Tibial nerve (tissue), 4 donors: ENCODE data around the gene PLXDC1. TPM values are rescaled to one million over a fixed set of nuclear protein-coding genes. Genes with fewer than 3 reads are reported as not detected.
A peak's percentile ranks its signal among the peaks of the same experiment; 100 is the strongest.

Experiments used
- DNase-seq, 2 donors: peaks; one replicate each; pipeline ENCODE4 v3.0.0-alpha.2; 2019; ENCODE audit warnings: low spot score in 2 of 2
- H3K27ac ChIP-seq, 4 donors: fragments of 200-600 bp; sonication (generic) in 3 of 4; one replicate each; pipeline ENCODE4 v1.5.1; 2017 to 2019; ENCODE audit warnings: mild to moderate bottlenecking in 1 of 4
- H3K27me3 ChIP-seq, 2 donors: fragments of 200-600 bp; sonication (generic) in 1 of 2; one replicate each; pipeline versions ENCODE4 v1.5.1 to v1.6.0; 2017 to 2019
- H3K36me3 ChIP-seq, 3 donors: fragments of 200-600 bp; sonication (generic); one replicate each; pipeline ENCODE4 v1.5.1; 2018 to 2019
- H3K4me1 ChIP-seq, 4 donors: fragments of 200-600 bp; sonication (generic) in 3 of 4; one replicate each; pipeline ENCODE4 v1.5.1; 2017 to 2019
- H3K4me3 ChIP-seq, 4 donors: fragments of 200-600 bp; sonication (generic) in 3 of 4; one replicate each; pipeline ENCODE4 v1.5.1; 2017 to 2019; ENCODE audit warnings: mild to moderate bottlenecking in 1 of 4, moderate library complexity in 1 of 4
- H3K9me3 ChIP-seq, 4 donors: fragments of 200-600 bp; sonication (generic) in 3 of 4; one replicate each; pipeline ENCODE4 v1.5.1; 2017 to 2019
- EP300 ChIP-seq, 2 donors: sonication (generic); formaldehyde crosslinking; IDR thresholded peaks; one replicate each; pipeline ENCODE4 v1.6.1; 2017; ENCODE audit warnings: antibody characterized with exemption in 2 of 2, mild to moderate bottlenecking in 1 of 2
- POLR2A ChIP-seq, 2 donors: fragments of 450-650 bp; IDR thresholded peaks; one replicate each; pipeline ENCODE4 v1.6.1; 2017; ENCODE audit warnings: antibody characterized with exemption in 2 of 2, mild to moderate bottlenecking in 2 of 2, moderate library complexity in 2 of 2
- WGBS, 2 donors: methylation state at CpG; one replicate each; pipeline ENCODE4 v1.1.5; 2018; 5-methylcytosine and 5-hydroxymethylcytosine counted together
- total RNA-seq, 4 donors: library from RNA; depleted of rRNA; stranded (reverse); fragments of >200 nt; gene quantifications; one replicate each; pipeline ENCODE4 v1.1.0, GENCODE V29; 2016
- TF ChIP-seq, protein P1 (sequence below), 5 experiments: fragments of 200-600 bp in 3 of 5; fragments of 450-650 bp in 2 of 5; sonication (generic) in 3 of 5; IDR thresholded peaks; one replicate each; pipeline ENCODE4 v1.5.1; 2016 to 2019; ENCODE audit warnings: antibody characterized with exemption in 5 of 5, mild to moderate bottlenecking in 3 of 5, moderate library complexity in 2 of 5

The PLXDC1 gene
- total RNA-seq, 4 donors from 2014 or later = 34.1 to 95.1 (median 42.4) TPM

DNA sequence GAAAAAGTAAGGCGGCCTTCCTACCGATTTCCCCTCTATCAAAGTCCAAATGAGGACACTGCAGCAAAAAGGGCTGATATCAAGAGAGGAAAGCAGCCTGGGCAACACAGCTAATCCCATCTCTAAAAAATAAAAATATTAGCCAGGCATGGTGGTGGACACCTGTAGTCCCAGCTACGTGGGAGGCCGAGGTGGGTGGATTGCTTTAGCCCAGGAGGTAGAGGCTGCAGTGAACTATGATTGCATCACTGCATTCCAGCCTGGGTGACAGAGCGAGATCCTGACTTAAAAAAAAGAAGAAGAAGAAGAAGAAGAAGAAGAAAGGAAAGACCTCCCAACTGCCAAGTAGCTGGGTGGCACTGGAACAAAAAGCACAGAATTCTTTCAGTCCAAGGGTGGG lies 31.6 kb upstream of the PLXDC1 start:
- H3K4me3 ChIP-seq = no peak overlapping the region
- no peaks in the 10 kb centered on the region for H3K9me3 ChIP-seq
- no peak for TF ChIP-seq EP300 (IDR thresholded peaks at IDR 0.05)
- TF ChIP-seq, protein P1, sequence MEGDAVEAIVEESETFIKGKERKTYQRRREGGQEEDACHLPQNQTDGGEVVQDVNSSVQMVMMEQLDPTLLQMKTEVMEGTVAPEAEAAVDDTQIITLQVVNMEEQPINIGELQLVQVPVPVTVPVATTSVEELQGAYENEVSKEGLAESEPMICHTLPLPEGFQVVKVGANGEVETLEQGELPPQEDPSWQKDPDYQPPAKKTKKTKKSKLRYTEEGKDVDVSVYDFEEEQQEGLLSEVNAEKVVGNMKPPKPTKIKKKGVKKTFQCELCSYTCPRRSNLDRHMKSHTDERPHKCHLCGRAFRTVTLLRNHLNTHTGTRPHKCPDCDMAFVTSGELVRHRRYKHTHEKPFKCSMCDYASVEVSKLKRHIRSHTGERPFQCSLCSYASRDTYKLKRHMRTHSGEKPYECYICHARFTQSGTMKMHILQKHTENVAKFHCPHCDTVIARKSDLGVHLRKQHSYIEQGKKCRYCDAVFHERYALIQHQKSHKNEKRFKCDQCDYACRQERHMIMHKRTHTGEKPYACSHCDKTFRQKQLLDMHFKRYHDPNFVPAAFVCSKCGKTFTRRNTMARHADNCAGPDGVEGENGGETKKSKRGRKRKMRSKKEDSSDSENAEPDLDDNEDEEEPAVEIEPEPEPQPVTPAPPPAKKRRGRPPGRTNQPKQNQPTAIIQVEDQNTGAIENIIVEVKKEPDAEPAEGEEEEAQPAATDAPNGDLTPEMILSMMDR (IDR thresholded peaks at IDR 0.05) = no peak
- TF ChIP-seq POLR2A (IDR thresholded peaks at IDR 0.05) = no peak
- no peak overlapping the region for H3K27ac ChIP-seq
- H3K4me1 ChIP-seq = no peaks in the 10 kb centered on the region
- H3K36me3 ChIP-seq = peaks cover 0 to 89% (median 0%) of the 10 kb centered on the region in 3 donors
- no peak for DNase-seq
- no peaks in the 10 kb centered on the region for H3K27me3 ChIP-seq
- WGBS, 2 donors = 93 to 94% methylated on average over 5 of the region's 5 CpGs

DNA sequence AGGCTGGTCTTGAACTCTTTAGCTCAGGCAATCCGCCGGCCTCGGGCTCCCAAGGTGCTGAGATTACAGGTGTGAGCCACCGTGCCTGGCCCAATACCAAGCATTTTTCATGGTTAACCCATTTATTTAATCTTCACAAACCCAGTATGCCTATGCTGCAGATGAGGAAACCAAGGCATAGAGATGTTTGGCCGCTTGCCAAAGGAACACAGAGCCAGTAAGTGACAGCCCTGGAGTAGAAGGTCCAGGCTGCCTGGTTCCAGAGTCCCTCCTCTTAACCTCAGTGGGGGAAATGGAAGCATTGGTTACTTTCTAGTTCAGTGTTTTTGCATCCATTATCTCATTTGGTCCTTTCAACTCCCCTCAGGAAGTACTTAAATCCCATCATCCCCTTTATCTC lies 29.9 kb upstream of the PLXDC1 start:
- Histone ChIP-seq H3K4me3 (no peak overlapping the region), H3K27me3 (no peaks in the 10 kb centered on the region), H3K4me1 (no peaks in the 10 kb centered on the region), H3K9me3 (no peaks in the 10 kb centered on the region), H3K36me3 (peaks cover 0 to 89% (median 0%) of the 10 kb centered on the region in 3 donors), H3K27ac (no peak overlapping the region)
- no peak for DNase-seq
- TF ChIP-seq, protein P1 (IDR thresholded peaks at IDR 0.05) = no peak
- TF ChIP-seq EP300 (IDR thresholded peaks at IDR 0.05) (no peak), POLR2A (IDR thresholded peaks at IDR 0.05) (no peak)
- WGBS, 2 donors = 90 to 91% methylated on average over 5 of the region's 5 CpGs

DNA sequence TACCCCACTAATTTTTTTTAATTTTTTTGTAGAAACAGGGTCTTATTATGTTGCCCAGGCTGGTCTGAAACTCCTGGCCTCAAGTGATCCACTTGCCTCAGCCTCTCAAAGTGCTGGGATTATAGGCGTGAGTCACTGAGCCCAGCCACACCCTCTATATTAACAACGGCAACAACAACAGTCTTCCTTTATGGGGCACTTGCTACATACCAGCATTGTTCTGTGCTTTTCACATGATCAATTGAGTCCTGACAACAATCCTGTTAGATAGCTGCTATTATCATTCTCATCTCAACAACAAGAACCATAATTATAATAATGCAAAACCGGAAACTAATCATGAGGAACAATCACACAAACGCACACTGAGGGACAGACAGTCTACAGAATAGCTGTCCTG lies 27.1 kb upstream of the PLXDC1 start:
- peaks cover 0 to 74% (median 0%) of the 10 kb centered on the region in 3 donors for H3K36me3 ChIP-seq
- WGBS, 2 donors = 52 to 67% methylated on average over 4 of the region's 4 CpGs
- no peak for DNase-seq
- H3K4me1 ChIP-seq = peaks cover 0 to 12% (median 4%) of the 10 kb centered on the region in 4 donors
- no peaks in the 10 kb centered on the region for H3K27me3 ChIP-seq
- H3K27ac ChIP-seq = peak overlapping the region in 1 of 4 donors; percentile 1
- no peaks in the 10 kb centered on the region for H3K9me3 ChIP-seq
- no peak overlapping the region for H3K4me3 ChIP-seq
- TF ChIP-seq EP300 (IDR thresholded peaks at IDR 0.05) (no peak), POLR2A (IDR thresholded peaks at IDR 0.05) (no peak)
- TF ChIP-seq, protein P1 (IDR thresholded peaks at IDR 0.05) = no peak

DNA sequence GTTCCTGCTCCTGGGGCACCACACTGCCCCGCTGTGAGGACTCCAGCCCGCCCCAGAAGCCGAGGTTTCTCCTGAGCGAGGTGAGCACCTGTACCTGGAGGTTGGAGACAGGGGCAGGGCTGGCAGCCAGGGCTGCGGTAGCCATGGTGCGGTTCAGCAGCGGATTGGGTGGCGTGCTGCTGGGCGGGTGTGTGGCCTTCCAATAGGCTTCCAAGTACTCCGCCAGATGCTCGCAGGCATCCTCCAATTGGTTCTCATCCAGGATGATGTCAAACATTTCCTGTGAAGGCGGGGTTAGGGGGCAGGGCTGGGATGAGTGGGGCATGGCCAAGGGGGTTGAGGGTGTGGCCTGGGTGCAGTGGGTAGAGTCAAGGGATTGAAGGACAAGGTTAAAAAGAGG lies 25.8 kb upstream of the PLXDC1 start:
- Histone ChIP-seq H3K4me3 (no peak overlapping the region), H3K9me3 (no peaks in the 10 kb centered on the region), H3K27ac (no peak overlapping the region), H3K36me3 (peaks cover 0 to 61% (median 0%) of the 10 kb centered on the region in 3 donors), H3K27me3 (no peaks in the 10 kb centered on the region), H3K4me1 (peaks cover 0 to 12% (median 4%) of the 10 kb centered on the region in 4 donors)
- DNase-seq = no peak
- TF ChIP-seq, protein P1 (IDR thresholded peaks at IDR 0.05) = no peak
- no peak for TF ChIP-seq EP300 (IDR thresholded peaks at IDR 0.05)
- no peak for TF ChIP-seq POLR2A (IDR thresholded peaks at IDR 0.05)
- 87% methylated on average over 8 to 12 of the region's 12 CpGs for WGBS, 2 donors

DNA sequence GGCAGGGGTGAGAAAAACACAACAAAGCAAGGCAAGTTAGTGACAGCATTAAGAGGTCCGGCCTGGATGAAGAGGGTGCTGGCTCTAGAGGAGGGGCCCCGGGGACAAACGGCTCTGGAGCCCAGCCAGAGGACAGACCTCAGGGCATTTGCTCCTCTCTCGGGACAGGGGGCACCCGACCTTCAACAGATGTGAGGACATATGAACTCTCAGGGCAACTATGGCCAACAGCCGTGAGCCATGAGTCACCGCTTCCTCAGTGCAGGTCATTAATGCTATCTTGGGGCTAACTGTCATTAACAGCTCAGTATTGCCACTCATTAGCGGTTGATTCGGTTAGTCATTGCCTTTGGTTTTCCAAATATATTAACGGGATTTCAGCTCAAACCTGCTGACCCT lies 24.3 kb upstream of the PLXDC1 start:
- no peaks in the 10 kb centered on the region for H3K27me3 ChIP-seq
- no peak overlapping the region for H3K27ac ChIP-seq
- H3K4me3 ChIP-seq = no peak overlapping the region
- peaks cover 0 to 46% (median 0%) of the 10 kb centered on the region in 3 donors for H3K36me3 ChIP-seq
- TF ChIP-seq EP300 (IDR thresholded peaks at IDR 0.05) (no peak), POLR2A (IDR thresholded peaks at IDR 0.05) (no peak)
- TF ChIP-seq, protein P1 (IDR thresholded peaks at IDR 0.05) = no peak
- 62 to 71% methylated on average over 10 of the region's 10 CpGs for WGBS, 2 donors
- H3K4me1 ChIP-seq = peaks cover 0 to 12% (median 4%) of the 10 kb centered on the region in 4 donors
- DNase-seq = no peak
- no peaks in the 10 kb centered on the region for H3K9me3 ChIP-seq
